ENCODE results near the gene ITIH4. TPM values are rescaled to one million over a fixed set of nuclear protein-coding genes. Genes with fewer than 3 reads are reported as not detected.

Gene ITIH4
- total and polyA plus RNA-seq, 2 donors (not counting 1 experiment from before 2014, with no cell fraction given): 21.5 to 38.5 TPM

- intact Hi-C loops (cut with micrococcal nuclease): loop anchor here (1.0 kb wide), 1 partner anchor 8 kb away; no protein-coding TSS in a partner anchor
- peak overlapping the region; percentile 51 for H3K4me2 ChIP-seq (replicated peaks; ENCODE audit: low read depth, low read length, poor library complexity, severe bottlenecking)
- H3K27ac ChIP-seq (ENCODE audit: low read length in 2 of 2): peak overlapping the region; percentile 88 to 90
- CTCF ChIA-PET: interaction anchor here (1.2 to 1.4 kb wide), 2 partner anchors 8 to 335 kb away, joined by 4 to 8 read pairs; partner anchors contain the start of gene NEK4
- H3K79me2 ChIP-seq (ENCODE audit: control insufficient read depth, insufficient read depth, low read length): no peaks in the 10 kb centered on the region
- ATAC-seq (ENCODE audit: low read depth): peak; percentile 93
- peak overlapping the region; percentile 56 for H2AFZ ChIP-seq (ENCODE audit: insufficient read depth, low read depth, low read length, poor library complexity, severe bottlenecking)
- H3K36me3 ChIP-seq (replicated peaks in 1 of 2; ENCODE audit: control extremely low read depth in 1 of 2, control insufficient read depth in 1 of 2, extremely low read depth in 1 of 2, insufficient read depth in 2 of 2, low read length in 1 of 2): no peaks in the 10 kb centered on the region
- POLR2A ChIA-PET: interaction anchor here (0.5 to 1.9 kb wide), 2 partner anchors 8 to 75 kb away, joined by 8 to 15 read pairs; partner anchors contain the start of gene NEK4
- peak; percentile 92 for DNase-seq
- Mint-ChIP-seq H3K4me1 (peaks cover 14% of the 10 kb centered on the region), H3K9me3 (ENCODE audit: insufficient read depth) (no peaks in the 10 kb centered on the region), H3K27ac (peak overlapping the region; percentile 91), H3K4me3 (peak overlapping the region; percentile 36), H3K27me3 (peaks cover 4% of the 10 kb centered on the region)
- 85% methylated on average over 6 of the region's 11 CpGs for WGBS (ENCODE audit: insufficient coverage)
- peak overlapping the region in 1 of 5 experiments; percentile 16 for H3K4me3 ChIP-seq (ENCODE audit: control extremely low read depth in 1 of 5, extremely low read depth in 1 of 5, insufficient read depth in 1 of 5, low read depth in 2 of 5, low read length in 4 of 5)
- peaks cover 14 to 19% of the 10 kb centered on the region in 2 donors for H3K4me1 ChIP-seq (ENCODE audit: control insufficient read depth in 2 of 2, insufficient read depth in 2 of 2, low read length in 2 of 2)
- no peaks in the 10 kb centered on the region for H3K27me3 ChIP-seq (replicated peaks in 1 of 4; ENCODE audit: control extremely low read depth in 1 of 4, control insufficient read depth in 3 of 4, insufficient read depth in 4 of 4, low read length in 3 of 4)
- H3K9ac ChIP-seq (ENCODE audit: low read length): peak overlapping the region; percentile 30
- no peak for TF ChIP-seq CTCF (IDR thresholded peaks at IDR 0.05)
- no peak for TF ChIP-seq EZH2 (IDR thresholded peaks at IDR 0.05; ENCODE audit: borderline replicate concordance, insufficient read depth, low read depth, low read length, poor library complexity, severe bottlenecking)
- H4K20me1 ChIP-seq (ENCODE audit: control insufficient read depth, insufficient read depth, low read length, poor library complexity, severe bottlenecking): no peaks in the 10 kb centered on the region
- H3K9me3 ChIP-seq (ENCODE audit: control extremely low read depth in 1 of 3, control insufficient read depth in 2 of 3, insufficient read depth in 1 of 3, low read length in 2 of 3): no peaks in the 10 kb centered on the region
Observed at GRCh38 chr3:52779011-52779836, 51.2 kb downstream of the ITIH4 start.

All from B cell (primary cell).